Measurements from ENCODE around the gene LIPJ.
A peak's percentile ranks its signal among the peaks of the same experiment; 100 is the strongest.

LIPJ gene

GRCh38 chr10:88586462-88586861, at the start of gene LIPJ:
LIPJ (plus strand) TSS chr10:88586762; CDS start chr10:88590688, 3,926 bp downstream.
- DNase-seq: no peak

GRCh38 chr10:88537322-88537721, 49.2 kb upstream of the LIPJ start:
- DNase-seq: no peak

- no peak for DNase-seq
Observed at GRCh38 chr10:88538048-88538447, 48.5 kb upstream of the LIPJ start.

GRCh38 chr10:88540351-88540750, 46.2 kb upstream of the LIPJ start:
- no peak for DNase-seq

GRCh38 chr10:88541116-88541626, 45.4 kb upstream of the LIPJ start:
- DNase-seq: no peak

GRCh38 chr10:88542522-88542921, 44.0 kb upstream of the LIPJ start:
- DNase-seq: no peak

- DNase-seq: no peak
Observed at GRCh38 chr10:88544140-88544870, 42.3 kb upstream of the LIPJ start.

GRCh38 chr10:88545359-88545758, 41.2 kb upstream of the LIPJ start:
- no peak for DNase-seq

GRCh38 chr10:88546497-88546896, 40.1 kb upstream of the LIPJ start:
- no peak for DNase-seq

- no peak for DNase-seq
Observed at GRCh38 chr10:88551246-88551645, 35.3 kb upstream of the LIPJ start.

GRCh38 chr10:88553116-88553752, 33.3 kb upstream of the LIPJ start:
- no peak for DNase-seq

GRCh38 chr10:88555190-88555908, 31.2 kb upstream of the LIPJ start:
- DNase-seq: no peak

GRCh38 chr10:88557256-88557655, 29.3 kb upstream of the LIPJ start:
- DNase-seq: no peak

GRCh38 chr10:88557658-88558057, 28.9 kb upstream of the LIPJ start:
- no peak for DNase-seq

GRCh38 chr10:88562152-88562551, 24.4 kb upstream of the LIPJ start:
- no peak for DNase-seq

GRCh38 chr10:88565072-88565471, 21.5 kb upstream of the LIPJ start:
- DNase-seq: no peak

- no peak for DNase-seq
Observed at GRCh38 chr10:88582411-88582805, 4.2 kb upstream of the LIPJ start.

GRCh38 chr10:88582806-88583583, 3.6 kb upstream of the LIPJ start, which contains the start of gene RNLS:
RNLS (minus strand) TSS chr10:88583318.
- peak; percentile 76 for DNase-seq

- no peak for DNase-seq
Observed at GRCh38 chr10:88583584-88583957, 3.0 kb upstream of the LIPJ start.

GRCh38 chr10:88592381-88592780, 5.8 kb downstream of the LIPJ start:
- DNase-seq: no peak

- no peak for DNase-seq
Observed at GRCh38 chr10:88592906-88593305, 6.3 kb downstream of the LIPJ start.

- no peak for DNase-seq
Observed at GRCh38 chr10:88594482-88594881, 7.9 kb downstream of the LIPJ start.

GRCh38 chr10:88598055-88598454, 11.5 kb downstream of the LIPJ start:
- no peak for DNase-seq
